Mammary epithelial cell (primary cell): Measurements from ENCODE around the gene NEK5.

Experiments
- CTCF ChIP-seq, 2 donors: IDR thresholded peaks in 1 of 2; conservative IDR thresholded peaks in 1 of 2; 2 replicates each; pipeline ENCODE4 v1.5.1; 2011 to 2012; ENCODE audit warnings: inconsistent platforms in 2 of 2, low read length in 2 of 2, mild to moderate bottlenecking in 2 of 2, control low read depth in 1 of 2, low read depth in 1 of 2; ENCODE audit not compliant: insufficient read depth in 1 of 2; ENCODE audit errors: extremely low read depth in 1 of 2
- EZH2 ChIP-seq: IDR thresholded peaks from 2 replicates; pipeline ENCODE4 v1.6.1; 2012; ENCODE audit warnings: low read length, inconsistent platforms, borderline replicate concordance

- no peak for TF ChIP-seq CTCF (conservative IDR thresholded peaks at IDR 0.05 in 1 of 2, IDR thresholded peaks at IDR 0.05 in 1 of 2; ENCODE audit: extremely low read depth in 1 of 2, insufficient read depth in 1 of 2, low read depth in 1 of 2, low read length in 2 of 2)
- no peak for TF ChIP-seq EZH2
Observed at GRCh38 chr13:52159159-52159982, 30.5 kb upstream of the NEK5 start, which contains the start of gene NEK3.
